HG03159 (cell line): ENCODE measurements around the gene GALNT7.

Experiments
- ATAC-seq: cut with Tn5 transposase; IDR thresholded peaks from one replicate; pipeline ENCODE4 v1.9.1; 2021; ENCODE audit warnings: mild to moderate bottlenecking, moderate library complexity; ENCODE audit not compliant: unreplicated experiment

GALNT7 gene

GRCh38 chr4:173291899-173292298 lies 123.3 kb downstream of the GALNT7 start:
- ATAC-seq, result no peak

- ATAC-seq, result no peak
Observed at GRCh38 chr4:173293663-173294062, 125.1 kb downstream of the GALNT7 start.

DNA sequence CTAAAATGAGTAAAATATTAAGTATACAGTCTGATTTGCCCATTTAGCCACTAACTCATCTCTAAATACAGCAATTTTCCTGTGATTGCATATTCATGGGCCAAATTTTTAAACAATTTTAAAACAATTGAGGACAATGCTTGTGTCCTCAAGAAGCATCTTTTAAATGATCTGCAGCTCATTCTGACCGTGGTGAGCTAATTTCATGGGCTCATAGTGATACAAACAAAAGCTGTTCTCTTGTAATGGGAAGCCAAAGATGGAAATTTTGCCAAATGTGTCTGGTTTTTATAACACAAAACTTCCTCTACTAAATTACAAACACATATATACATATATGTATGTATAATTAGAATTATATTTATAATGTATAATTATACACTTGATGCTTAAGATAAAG lies 125.8 kb downstream of the GALNT7 start:
- no peak for ATAC-seq

- ATAC-seq, result peak; percentile 72
Observed at GRCh38 chr4:173301518-173302201, 133.0 kb downstream of the GALNT7 start.

DNA sequence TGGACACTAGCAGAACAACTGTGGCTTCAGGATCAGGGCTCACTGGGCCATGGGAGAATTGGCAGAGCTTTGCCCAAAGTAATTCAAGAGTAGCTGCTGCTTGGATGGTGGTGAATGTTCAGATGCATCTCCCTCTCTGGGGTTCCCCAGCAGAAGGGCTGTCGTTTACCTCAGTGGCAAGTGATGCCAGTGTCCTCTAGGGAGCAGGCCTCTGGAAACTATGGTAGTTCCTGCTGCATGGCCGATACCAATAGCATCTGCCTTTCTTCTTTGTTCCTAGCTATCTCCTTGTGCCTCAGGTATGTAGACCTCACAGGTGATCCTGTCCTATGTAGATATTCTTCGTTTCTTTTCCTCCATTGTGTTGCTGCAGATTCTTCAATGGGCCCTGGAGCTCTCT lies 139.2 kb downstream of the GALNT7 start:
- no peak for ATAC-seq

DNA sequence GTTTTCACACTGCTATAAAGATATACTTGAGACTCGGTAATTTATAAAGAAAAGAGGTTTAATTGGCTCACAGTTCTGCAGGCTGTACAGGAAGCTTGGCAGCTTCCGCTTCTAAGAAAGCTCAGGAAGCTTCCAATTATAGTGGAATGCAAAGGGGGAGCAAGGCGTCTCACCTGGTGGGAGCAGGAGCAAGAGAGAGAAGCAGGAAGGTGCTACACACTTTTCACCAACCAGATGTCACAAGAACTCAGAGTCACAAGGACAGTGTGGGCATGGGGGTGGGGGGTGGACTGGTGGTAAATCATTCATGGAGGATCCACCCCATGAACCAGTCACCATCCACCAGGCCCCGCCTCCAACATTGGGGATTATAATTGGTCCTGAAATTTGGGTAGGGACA lies 142.8 kb downstream of the GALNT7 start:
- ATAC-seq, result no peak

- no peak for ATAC-seq
Observed at GRCh38 chr4:173314715-173315114, 146.1 kb downstream of the GALNT7 start.

GRCh38 chr4:173316060-173316459 lies 147.4 kb downstream of the GALNT7 start:
- no peak for ATAC-seq

- ATAC-seq, result peak; percentile 83
Observed at GRCh38 chr4:173317004-173317403, 148.4 kb downstream of the GALNT7 start.

GRCh38 chr4:173318240-173318639 lies 149.6 kb downstream of the GALNT7 start:
- ATAC-seq, result no peak

GRCh38 chr4:173318648-173319211 lies 150.1 kb downstream of the GALNT7 start:
- no peak for ATAC-seq

- ATAC-seq, result no peak
Observed at GRCh38 chr4:173319696-173320095, 151.1 kb downstream of the GALNT7 start.

GRCh38 chr4:173325007-173325736 lies 156.6 kb downstream of the GALNT7 start:
- ATAC-seq, result no peak

- no peak for ATAC-seq
Observed at GRCh38 chr4:173328236-173328901, 159.8 kb downstream of the GALNT7 start.

GRCh38 chr4:173330590-173330989 lies 162.0 kb downstream of the GALNT7 start:
- ATAC-seq, result no peak

DNA sequence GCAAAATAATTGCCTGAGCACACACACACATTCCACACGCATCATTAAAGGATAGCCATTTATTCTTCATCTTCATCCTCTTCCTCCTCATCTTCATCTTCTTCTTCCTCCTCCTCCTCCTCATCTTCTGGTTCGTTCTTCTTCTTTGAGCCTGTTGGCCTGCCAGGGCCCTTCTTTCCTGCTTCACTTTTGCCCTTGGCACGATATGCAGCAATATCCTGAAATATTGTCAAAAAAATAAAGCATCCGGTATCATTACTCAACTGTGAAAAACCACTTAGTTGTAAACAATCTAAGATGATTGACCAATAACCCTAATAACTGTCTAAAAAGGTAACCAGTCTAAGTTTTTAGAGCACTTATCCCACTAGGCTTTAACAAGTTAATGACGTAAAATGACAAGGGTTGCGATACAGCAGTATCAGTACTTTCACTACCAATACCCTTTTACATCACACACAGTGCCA lies 163.4 kb downstream of the GALNT7 start:
- no peak for ATAC-seq

GRCh38 chr4:173332963-173333657 lies 164.5 kb downstream of the GALNT7 start:
- ATAC-seq, result no peak

DNA sequence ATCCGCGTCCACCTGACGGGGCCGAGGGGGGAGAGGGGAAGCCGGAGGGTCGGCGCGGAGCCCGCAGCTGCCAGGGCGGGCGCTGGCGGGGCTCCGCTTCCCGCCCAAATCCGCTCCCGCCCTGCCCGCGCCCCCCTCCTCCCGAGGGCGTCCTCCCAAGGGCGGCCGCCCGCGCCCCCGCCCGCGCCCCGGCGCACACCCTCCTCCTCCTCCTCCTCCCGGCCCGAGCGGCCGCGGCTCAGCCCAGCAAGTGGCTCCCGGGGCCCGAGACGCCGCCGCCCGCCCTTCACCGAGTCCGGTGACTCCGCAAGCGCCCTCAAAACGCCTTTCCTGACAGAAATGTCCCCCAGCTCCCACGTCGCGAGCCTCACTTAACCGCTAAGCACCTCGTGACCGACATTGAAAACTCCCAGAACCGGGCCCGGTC lies 165.1 kb downstream of the GALNT7 start:
- ATAC-seq, result peak; percentile 1

- ATAC-seq, result peak; percentile 94
Observed at GRCh38 chr4:173334085-173334890, 165.7 kb downstream of the GALNT7 start, which contains the start of gene HMGB2. TSS of gene HMGB2 (minus strand) at chr4:173334358. CDS start at chr4:173333649, 709 bp downstream.
